H9 (cell line): ENCODE measurements around the gene HYAL1. TPM values are rescaled to one million over a fixed set of nuclear protein-coding genes. Genes with fewer than 3 reads are reported as not detected.

Experiments used
- DNase-seq: peaks from one replicate; pipeline ENCODE4 v3.0.0-alpha.2; 2017
- H2AFZ ChIP-seq: one replicate; pipeline ENCODE4 v1.6.1; 2013; ENCODE audit warnings: mild to moderate bottlenecking, low read length, control low read depth, moderate library complexity
- H2AK5ac ChIP-seq: 2 replicates; pipeline ENCODE4 v1.6.1; 2013; ENCODE audit warnings: low read length, control low read depth, mixed read lengths; ENCODE audit not compliant: insufficient read length
- H2BK120ac ChIP-seq: one replicate; pipeline ENCODE4 v1.6.1; 2013; ENCODE audit warnings: low read depth, mild to moderate bottlenecking, low read length, control low read depth, inconsistent platforms; ENCODE audit not compliant: poor library complexity, severe bottlenecking
- H2BK12ac ChIP-seq: 2 replicates; pipeline ENCODE4 v1.6.1; 2013; ENCODE audit warnings: low read length, control low read depth, mixed read lengths, low read depth; ENCODE audit not compliant: insufficient read length
- H2BK15ac ChIP-seq: 2 replicates; pipeline ENCODE4 v1.6.1; 2013; ENCODE audit warnings: low read depth, low read length, control low read depth
- H2BK20ac ChIP-seq: one replicate; pipeline ENCODE4 v1.6.1; 2013; ENCODE audit warnings: low read depth, mild to moderate bottlenecking, low read length, control low read depth, inconsistent platforms; ENCODE audit not compliant: poor library complexity, severe bottlenecking
- H2BK5ac ChIP-seq: 2 replicates; pipeline ENCODE4 v1.6.1; 2013; ENCODE audit warnings: low read length, control low read depth, mixed read lengths; ENCODE audit not compliant: insufficient read length
- H3K14ac ChIP-seq: 2 replicates; pipeline ENCODE4 v1.6.1; 2013; ENCODE audit warnings: low read length, control low read depth; ENCODE audit not compliant: insufficient read depth
- H3K18ac ChIP-seq: 2 replicates; pipeline ENCODE4 v1.6.1; 2013; ENCODE audit warnings: low read depth, mild to moderate bottlenecking, mixed read lengths, low read length, control low read depth; ENCODE audit not compliant: insufficient read length
- H3K23ac ChIP-seq: 2 replicates; pipeline ENCODE4 v1.6.1; 2013; ENCODE audit warnings: low read length, control low read depth, mixed read lengths, low read depth; ENCODE audit not compliant: insufficient read length
- H3K23me2 ChIP-seq: 2 replicates; pipeline ENCODE4 v1.6.1; 2013; ENCODE audit warnings: low read depth, mild to moderate bottlenecking, mixed read lengths, low read length, control low read depth; ENCODE audit not compliant: insufficient read length, poor library complexity, severe bottlenecking
- H3K27ac ChIP-seq: 2 replicates; pipeline ENCODE4 v1.5.1; 2013; ENCODE audit warnings: low read length, control low read depth, mixed read lengths, low read depth; ENCODE audit not compliant: insufficient read length
- H3K27me3 ChIP-seq: 2 replicates; pipeline ENCODE4 v1.6.1; 2013; ENCODE audit warnings: low read length, control low read depth, inconsistent platforms; ENCODE audit not compliant: insufficient read depth
- H3K4ac ChIP-seq: 2 replicates; pipeline ENCODE4 v1.6.1; 2013; ENCODE audit warnings: low read depth, mild to moderate bottlenecking, control low read depth, inconsistent platforms, low read length, moderate library complexity
- H3K4me1 ChIP-seq: 2 replicates; pipeline ENCODE4 v1.6.1; 2013; ENCODE audit warnings: low read length, control low read depth, inconsistent platforms; ENCODE audit not compliant: insufficient read depth
- H3K4me2 ChIP-seq: 2 replicates; pipeline ENCODE4 v1.6.1; 2013; ENCODE audit warnings: low read length, control low read depth, mixed read lengths; ENCODE audit not compliant: insufficient read length, insufficient read depth
- H3K56ac ChIP-seq: 2 replicates; pipeline ENCODE4 v1.6.1; 2013; ENCODE audit warnings: low read depth, mild to moderate bottlenecking, mixed read lengths, low read length, control low read depth; ENCODE audit not compliant: insufficient read length
- H3K79me1 ChIP-seq: 2 replicates; pipeline ENCODE4 v1.6.1; 2013; ENCODE audit warnings: low read depth, mild to moderate bottlenecking, moderate library complexity, low read length, control low read depth, inconsistent platforms; ENCODE audit not compliant: insufficient read depth, poor library complexity, severe bottlenecking
- H3K79me2 ChIP-seq: 2 replicates; pipeline ENCODE4 v1.6.1; 2013; ENCODE audit warnings: low read length, control low read depth, inconsistent platforms; ENCODE audit not compliant: insufficient read depth
- H3K9ac ChIP-seq: 2 replicates; pipeline ENCODE4 v1.6.1; 2013; ENCODE audit warnings: low read length, control low read depth, mixed read lengths; ENCODE audit not compliant: insufficient read length; ENCODE audit errors: extremely low read depth
- H3K9me3 ChIP-seq: one replicate; pipeline ENCODE4 v1.6.1; 2013; ENCODE audit warnings: low read depth, low read length, inconsistent platforms; ENCODE audit not compliant: control insufficient read depth
- H3T11ph ChIP-seq: one replicate; pipeline ENCODE4 v1.6.1; 2013; ENCODE audit warnings: mild to moderate bottlenecking, low read length, control low read depth, inconsistent platforms
- H4K20me1 ChIP-seq: one replicate; pipeline ENCODE4 v1.6.1; 2013; ENCODE audit not compliant: control insufficient read depth, insufficient read length, insufficient read depth
- H4K5ac ChIP-seq: 2 replicates; pipeline ENCODE4 v1.6.1; 2013; ENCODE audit warnings: low read depth, mild to moderate bottlenecking, mixed read lengths, low read length, control low read depth; ENCODE audit not compliant: insufficient read length
- H4K8ac ChIP-seq: replicated peaks from 2 replicates; pipeline ENCODE4 v1.6.1; 2013; ENCODE audit warnings: low read length, control low read depth, mixed read lengths, low read depth; ENCODE audit not compliant: insufficient read length
- H4K91ac ChIP-seq: 2 replicates; pipeline ENCODE4 v1.6.1; 2013; ENCODE audit warnings: low read depth, mild to moderate bottlenecking, moderate library complexity, mixed read lengths, low read length, control low read depth; ENCODE audit not compliant: insufficient read length
- H3K27ac Mint-ChIP-seq, 3 experiments: 2 replicates in 2 of 3; 3 replicates in 1 of 3; pipeline ENCODE4 v1.8.0; 2020 to 2021; ENCODE audit warnings: mixed read lengths in 3 of 3, mild to moderate bottlenecking in 1 of 3, moderate library complexity in 1 of 3
- H3K27me3 Mint-ChIP-seq: 2 replicates; pipeline ENCODE4 v1.8.0; 2021; ENCODE audit warnings: low read depth, mild to moderate bottlenecking, moderate library complexity, mixed read lengths
- H3K36me3 Mint-ChIP-seq, 3 experiments: 2 replicates in 2 of 3; 3 replicates in 1 of 3; pipeline ENCODE4 v1.8.0; 2020 to 2021; ENCODE audit warnings: low read depth in 3 of 3, mixed read lengths in 3 of 3; ENCODE audit not compliant: insufficient read depth in 1 of 3
- H3K4me1 Mint-ChIP-seq, 2 experiments: 2 replicates each; pipeline ENCODE4 v1.8.0; 2020; ENCODE audit warnings: mixed read lengths in 2 of 2
- H3K4me3 Mint-ChIP-seq, 2 experiments: 2 replicates in 1 of 2; 3 replicates in 1 of 2; pipeline ENCODE4 v1.8.0; 2020 to 2021; ENCODE audit warnings: mild to moderate bottlenecking in 2 of 2, mixed read lengths in 2 of 2, moderate library complexity in 1 of 2
- H3K9me3 Mint-ChIP-seq, 2 experiments: 2 replicates in 1 of 2; 3 replicates in 1 of 2; pipeline ENCODE4 v1.8.0; 2020; ENCODE audit warnings: mild to moderate bottlenecking in 2 of 2, mixed read lengths in 2 of 2, moderate library complexity in 1 of 2
- CTCF ChIP-seq: fragments of 200-600 bp; sonication (generic); conservative IDR thresholded peaks from 3 replicates; pipeline ENCODE4 v1.8.0; 2021; ENCODE audit warnings: antibody characterized with exemption, mild to moderate bottlenecking
- WGBS: extraction: QIAGEN DNeasy Blood & Tissue Kit; methylation state at CpG from one replicate; pipeline ENCODE4 v1.1.7; 2013; ENCODE audit warnings: missing lambda C conversion rate, low lambda C conversion rate, mixed read lengths; ENCODE audit not compliant: insufficient read length; ENCODE audit errors: extremely low coverage; 5-methylcytosine and 5-hydroxymethylcytosine counted together
- total RNA-seq: library from RNA; stranded (reverse); gene quantifications from 2 replicates; pipeline ENCODE4 v1.2.1, GENCODE V29; 2021

The HYAL1 gene
- total RNA-seq, 1 experiment from 2014 or later, result 2.0 TPM

GRCh38 chr3:50276762-50277101 lies 26.6 kb downstream of the HYAL1 start:
- Histone ChIP-seq H4K5ac (no peak overlapping the region), H3K14ac (no peak overlapping the region), H4K20me1 (no peaks in the 10 kb centered on the region), H2BK20ac (no peak overlapping the region), H3K23me2 (peaks cover 10% of the 10 kb centered on the region), H4K8ac (no peak overlapping the region), H3K27ac (no peak overlapping the region), H3K23ac (no peak overlapping the region), H3K18ac (no peak overlapping the region), H2BK15ac (no peak overlapping the region), H3K27me3 (peaks cover 16% of the 10 kb centered on the region; the same call in 1 of the 2 replicates), H2BK12ac (no peak overlapping the region), H3K56ac (no peak overlapping the region), H3K79me1 (no peaks in the 10 kb centered on the region), H3T11ph (no peak overlapping the region), H2BK120ac (no peak overlapping the region), H3K4me2 (no peak overlapping the region), H4K91ac (no peak overlapping the region), H3K4ac (no peak overlapping the region), H2AK5ac (no peak overlapping the region), H3K9ac (no peak overlapping the region), H3K79me2 (no peaks in the 10 kb centered on the region), H2AFZ (no peak overlapping the region), H2BK5ac (no peak overlapping the region), H3K9me3 (no peaks in the 10 kb centered on the region), H3K4me1 (no peaks in the 10 kb centered on the region)
- DNase-seq, result no peak
- Mint-ChIP-seq H3K27me3 (peaks cover 57% of the 10 kb centered on the region), H3K36me3 (no peaks in the 10 kb centered on the region; a peak in 1 of 7 replicates), H3K9me3 (no peaks in the 10 kb centered on the region; a peak in 1 of 5 replicates), H3K27ac (no peak overlapping the region), H3K4me1 (peaks cover 22 to 30% of the 10 kb centered on the region in 2 experiments), H3K4me3 (no peak overlapping the region)
- TF ChIP-seq CTCF, result no peak
- no CpG with 5 or more reads among the region's 17 CpGs for WGBS
